22Rv1 (cell line): ENCODE data around the gene ZNF841.

Experiments
- H3K27ac ChIP-seq: fragments of 450-650 bp; 2 replicates; pipeline ENCODE4 v1.5.1; 2017
- CTCF ChIP-seq: fragments of 450-650 bp; IDR thresholded peaks from 2 replicates; pipeline ENCODE4 v1.5.1; 2017; ENCODE audit warnings: mild to moderate bottlenecking
- ZFX ChIP-seq: fragments of 450-650 bp; IDR thresholded peaks from 2 replicates; pipeline ENCODE4 v1.6.1; 2017; ENCODE audit warnings: antibody characterized with exemption, borderline replicate concordance

ZNF841 gene

DNA sequence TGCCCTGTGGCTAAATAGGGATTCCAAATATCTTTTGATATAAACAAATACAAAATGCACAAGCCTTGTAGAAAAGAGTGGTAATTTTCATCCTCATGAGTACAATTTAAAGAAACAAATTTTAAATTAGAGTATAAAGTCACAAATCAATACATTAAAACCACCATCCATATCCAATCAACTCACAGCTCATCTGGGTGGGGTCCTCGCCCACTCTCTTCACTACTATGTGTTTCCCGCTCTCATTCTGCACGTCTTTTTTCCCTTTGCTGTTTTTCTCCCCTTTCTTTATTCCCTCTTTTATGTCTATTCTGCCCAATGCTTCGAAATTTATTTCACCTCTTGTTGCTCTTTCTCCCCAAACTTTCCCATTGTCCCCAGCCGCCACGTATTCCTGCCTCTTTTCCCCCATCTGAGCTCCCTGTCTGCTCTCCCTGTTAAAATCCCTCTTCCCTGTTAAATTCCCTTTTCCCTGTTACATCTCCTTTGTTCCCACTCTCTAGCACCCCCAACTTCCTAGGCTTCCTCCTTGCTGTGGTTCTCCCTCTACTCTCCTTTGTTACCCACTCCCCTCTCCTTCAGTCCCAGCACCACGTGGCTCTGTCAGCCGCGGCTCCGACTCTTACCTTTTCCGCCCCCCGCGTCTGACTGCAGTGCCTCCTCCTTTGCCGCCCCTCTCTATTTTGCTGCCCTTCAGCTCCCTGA is 42.9 kb upstream of the ZNF841 start:
- H3K27ac ChIP-seq: peak overlapping the region; percentile 90; the same call in 1 of the 2 replicates
- no peak for TF ChIP-seq ZFX

DNA sequence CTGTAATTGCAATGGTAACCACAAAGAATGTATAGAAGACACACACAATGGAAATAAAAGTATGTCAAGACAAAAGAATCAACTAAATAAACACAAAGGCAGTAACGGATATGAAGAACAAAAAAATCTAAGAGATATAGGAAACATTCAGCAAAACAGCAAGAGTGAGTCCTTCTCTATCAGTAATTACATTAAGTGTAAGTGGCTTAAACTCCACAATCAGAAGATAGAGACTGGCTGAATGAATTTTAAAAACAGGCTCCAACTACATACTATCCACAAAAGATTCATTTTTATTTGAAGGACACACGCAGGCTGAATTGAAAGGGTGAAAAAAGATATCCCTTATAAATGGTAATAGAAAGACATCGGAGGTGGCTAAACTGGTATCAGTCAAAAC is 24.7 kb upstream of the ZNF841 start:
- TF ChIP-seq CTCF (no peak), ZFX (no peak)
- no peak overlapping the region for H3K27ac ChIP-seq

- H3K27ac ChIP-seq: no peak overlapping the region
- TF ChIP-seq ZFX (no peak), CTCF (no peak)
These were observed 20.0 kb upstream of the ZNF841 start for GRCh38 chr19:52115526-52116053.

- no peak overlapping the region for H3K27ac ChIP-seq
- TF ChIP-seq CTCF (no peak), ZFX (no peak)
These were observed 19.1 kb upstream of the ZNF841 start for GRCh38 chr19:52114691-52115090.

GRCh38 chr19:52112624-52113023 is 17.1 kb upstream of the ZNF841 start:
- no peak overlapping the region for H3K27ac ChIP-seq
- TF ChIP-seq CTCF (no peak), ZFX (no peak)

DNA sequence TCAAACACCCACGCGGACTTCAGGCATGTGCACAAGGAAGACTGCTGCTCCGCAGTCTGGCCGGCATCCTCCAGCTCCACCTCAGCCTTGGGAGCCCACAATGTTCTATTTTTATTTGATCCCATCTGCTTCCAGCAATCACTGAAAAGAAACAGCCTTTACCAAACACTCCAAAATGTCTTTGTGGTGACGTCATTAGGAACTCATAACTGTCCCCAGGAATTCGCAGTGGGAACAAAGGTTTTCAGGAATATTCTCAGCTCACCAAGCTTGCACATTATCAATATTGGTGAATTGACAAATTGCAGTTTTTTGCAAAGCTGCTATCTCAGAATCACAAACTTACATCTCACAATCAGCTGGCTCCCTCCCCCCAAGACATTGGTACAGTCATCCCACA is 15.2 kb upstream of the ZNF841 start:
- H3K27ac ChIP-seq: no peak overlapping the region
- no peak for TF ChIP-seq CTCF
- no peak for TF ChIP-seq ZFX

- TF ChIP-seq CTCF: no peak
- TF ChIP-seq ZFX: no peak
- H3K27ac ChIP-seq: no peak overlapping the region
These were observed 7.2 kb upstream of the ZNF841 start for GRCh38 chr19:52102782-52103181.
